ENCODE measurements around the gene DLG2. TPM values are rescaled to one million over a fixed set of nuclear protein-coding genes. Genes with fewer than 3 reads are reported as not detected.
"Not testable (repeated sequence)": the region's sequence is repeated elsewhere in the genome, so short reads cannot be mapped to it uniquely, and the experiment has no call there.

Gene DLG2
- total RNA-seq, 1 donor from 2014 or later = 0.51 TPM

- no peak for DNase-seq (ENCODE audit: low read depth in 2 of 2)
Observed at GRCh38 chr11:84853841-84854497, 773.2 kb downstream of the DLG2 start.

GRCh38 chr11:84847842-84848241 lies 779.3 kb downstream of the DLG2 start:
- DNase-seq (ENCODE audit: low read depth in 2 of 2) = no peak

GRCh38 chr11:84840201-84840600 lies 786.9 kb downstream of the DLG2 start:
- DNase-seq (ENCODE audit: low read depth in 2 of 2) = not testable (repeated sequence)

GRCh38 chr11:84837402-84838069 lies 789.6 kb downstream of the DLG2 start:
- DNase-seq (ENCODE audit: low read depth in 2 of 2) = no peak

GRCh38 chr11:84836371-84836770 lies 790.8 kb downstream of the DLG2 start:
- no peak for DNase-seq (ENCODE audit: low read depth in 2 of 2)

GRCh38 chr11:84833488-84834088 lies 793.6 kb downstream of the DLG2 start:
- DNase-seq (ENCODE audit: low read depth in 2 of 2) = no peak

- DNase-seq (ENCODE audit: low read depth in 2 of 2) = no peak
Observed at GRCh38 chr11:84830372-84830771, 796.8 kb downstream of the DLG2 start.

- DNase-seq (ENCODE audit: low read depth in 2 of 2) = no peak
Observed at GRCh38 chr11:84829162-84829561, 798.0 kb downstream of the DLG2 start.

- DNase-seq (ENCODE audit: low read depth in 2 of 2) = no peak
Observed at GRCh38 chr11:84828616-84829015, 798.5 kb downstream of the DLG2 start.

- no peak for DNase-seq (ENCODE audit: low read depth in 2 of 2)
Observed at GRCh38 chr11:84825106-84825660, 802.0 kb downstream of the DLG2 start.

GRCh38 chr11:84824624-84825023 lies 802.5 kb downstream of the DLG2 start:
- DNase-seq (ENCODE audit: low read depth in 2 of 2) = no peak

GRCh38 chr11:84819537-84819936 lies 807.6 kb downstream of the DLG2 start:
- DNase-seq (ENCODE audit: low read depth in 2 of 2) = no peak

GRCh38 chr11:84819128-84819527 lies 808.0 kb downstream of the DLG2 start:
- no peak for DNase-seq (ENCODE audit: low read depth in 2 of 2)

GRCh38 chr11:84817998-84818397 lies 809.1 kb downstream of the DLG2 start:
- DNase-seq (ENCODE audit: low read depth in 2 of 2) = no peak

GRCh38 chr11:84812471-84812969 lies 814.6 kb downstream of the DLG2 start:
- no peak for DNase-seq (ENCODE audit: low read depth in 2 of 2)

- DNase-seq (ENCODE audit: low read depth in 2 of 2) = no peak
Observed at GRCh38 chr11:84806354-84806753, 820.8 kb downstream of the DLG2 start.

- no peak for DNase-seq (ENCODE audit: low read depth in 2 of 2)
Observed at GRCh38 chr11:84804041-84804440, 823.1 kb downstream of the DLG2 start.

GRCh38 chr11:84800755-84801346 lies 826.3 kb downstream of the DLG2 start:
- no peak for DNase-seq (ENCODE audit: low read depth in 2 of 2)

GRCh38 chr11:84799112-84799511 lies 828.0 kb downstream of the DLG2 start:
- no peak for DNase-seq (ENCODE audit: low read depth in 2 of 2)

- no peak for DNase-seq (ENCODE audit: low read depth in 2 of 2)
Observed at GRCh38 chr11:84795698-84796097, 831.4 kb downstream of the DLG2 start.

- DNase-seq (ENCODE audit: low read depth in 2 of 2) = no peak
Observed at GRCh38 chr11:84794663-84795443, 832.3 kb downstream of the DLG2 start.

Measured in dermis microvascular lymphatic vessel endothelial cell (primary cell).